ENCODE data around the gene HMG20A. TPM values are rescaled to one million over a fixed set of nuclear protein-coding genes. Genes with fewer than 3 reads are reported as not detected.
"Not testable (repeated sequence)": the region's sequence is repeated elsewhere in the genome, so short reads cannot be mapped to it uniquely, and the experiment has no call there.

The HMG20A gene
- total RNA-seq, 4 donors from 2014 or later, result 20.7 to 42.2 (median 31.2) TPM

DNA sequence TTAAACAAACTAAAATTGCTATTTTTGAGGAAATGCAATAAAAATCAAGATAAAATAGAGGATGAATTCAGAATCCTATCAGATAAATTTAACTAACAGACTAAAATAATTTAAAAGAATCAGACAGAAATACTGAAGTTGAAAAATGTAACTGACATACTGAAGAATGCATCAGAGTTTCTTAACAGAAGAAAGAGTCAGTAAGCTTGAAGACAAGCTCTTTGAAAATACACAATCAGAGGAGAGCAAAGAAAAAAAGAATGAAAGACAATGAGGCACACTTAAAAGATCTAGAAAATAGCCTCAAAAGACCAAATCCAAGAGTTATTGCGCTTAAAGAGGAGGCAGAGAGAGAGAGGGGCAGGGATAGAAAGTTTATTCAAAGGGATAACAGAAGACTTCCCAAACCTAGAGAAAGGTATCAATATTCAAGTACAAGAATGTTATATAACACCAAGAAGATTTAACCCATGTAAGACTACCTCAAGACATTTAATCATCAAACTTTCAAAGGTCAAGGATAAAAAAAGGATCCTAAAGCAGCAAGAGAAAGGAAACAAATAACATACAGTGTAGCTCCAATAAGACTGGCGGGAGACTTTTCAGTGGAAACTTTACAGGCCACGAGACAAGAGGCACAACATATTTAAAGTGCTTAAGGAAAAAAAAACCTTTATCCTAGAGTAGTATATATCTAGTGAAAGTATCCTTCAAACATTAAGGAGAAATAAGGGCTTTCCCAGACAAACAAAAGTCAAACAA, 25.5 kb upstream of the HMG20A start:
- 93% methylated on average over 3 of the region's 3 CpGs for WGBS
- Histone ChIP-seq H3K9me3 (peaks cover 0 to 37% (median 31%) of the 10 kb centered on the region in 4 donors), H3K27ac (replicated peaks in 1 of 4) (no peak overlapping the region), H3K4me1 (peaks cover 11 to 25% (median 18%) of the 10 kb centered on the region in 4 donors), H3K36me3 (no peaks in the 10 kb centered on the region), H3K27me3 (no peaks in the 10 kb centered on the region), H3K4me3 (no peak overlapping the region)
- TF ChIP-seq EP300 (IDR thresholded peaks at IDR 0.05), result no peak
- TF ChIP-seq, protein P1, sequence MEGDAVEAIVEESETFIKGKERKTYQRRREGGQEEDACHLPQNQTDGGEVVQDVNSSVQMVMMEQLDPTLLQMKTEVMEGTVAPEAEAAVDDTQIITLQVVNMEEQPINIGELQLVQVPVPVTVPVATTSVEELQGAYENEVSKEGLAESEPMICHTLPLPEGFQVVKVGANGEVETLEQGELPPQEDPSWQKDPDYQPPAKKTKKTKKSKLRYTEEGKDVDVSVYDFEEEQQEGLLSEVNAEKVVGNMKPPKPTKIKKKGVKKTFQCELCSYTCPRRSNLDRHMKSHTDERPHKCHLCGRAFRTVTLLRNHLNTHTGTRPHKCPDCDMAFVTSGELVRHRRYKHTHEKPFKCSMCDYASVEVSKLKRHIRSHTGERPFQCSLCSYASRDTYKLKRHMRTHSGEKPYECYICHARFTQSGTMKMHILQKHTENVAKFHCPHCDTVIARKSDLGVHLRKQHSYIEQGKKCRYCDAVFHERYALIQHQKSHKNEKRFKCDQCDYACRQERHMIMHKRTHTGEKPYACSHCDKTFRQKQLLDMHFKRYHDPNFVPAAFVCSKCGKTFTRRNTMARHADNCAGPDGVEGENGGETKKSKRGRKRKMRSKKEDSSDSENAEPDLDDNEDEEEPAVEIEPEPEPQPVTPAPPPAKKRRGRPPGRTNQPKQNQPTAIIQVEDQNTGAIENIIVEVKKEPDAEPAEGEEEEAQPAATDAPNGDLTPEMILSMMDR (IDR thresholded peaks at IDR 0.05), result no peak
- TF ChIP-seq POLR2A (IDR thresholded peaks at IDR 0.05; ENCODE audit: low read depth), result no peak
- TF ChIP-seq POLR2AphosphoS5 (IDR thresholded peaks at IDR 0.05), result no peak
- no peak for DNase-seq (ENCODE audit: extremely low spot score)
- intact Hi-C loops (cut with DNase I), result no loop called here

DNA sequence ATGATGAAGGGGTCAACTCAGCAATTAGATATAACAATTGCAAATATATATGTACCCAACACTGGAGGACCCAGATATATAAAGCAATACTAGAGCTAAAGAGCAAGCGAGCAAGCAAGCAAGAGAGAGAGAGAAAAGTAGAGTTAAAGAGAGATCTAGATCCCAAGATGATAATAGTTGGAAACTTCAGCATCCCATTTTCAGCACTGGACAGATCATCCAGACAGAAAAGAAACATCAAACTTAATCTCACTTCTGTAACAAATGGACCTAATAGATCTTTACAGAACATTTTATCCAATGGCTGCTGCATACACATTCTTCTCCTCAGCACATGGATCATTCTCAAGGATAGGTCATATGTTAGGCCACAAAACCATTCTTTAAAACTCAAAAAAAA, 24.0 kb upstream of the HMG20A start:
- TF ChIP-seq POLR2AphosphoS5 (IDR thresholded peaks at IDR 0.05) (no peak), POLR2A (IDR thresholded peaks at IDR 0.05; ENCODE audit: low read depth) (no peak), EP300 (IDR thresholded peaks at IDR 0.05) (no peak)
- TF ChIP-seq, protein P1 (IDR thresholded peaks at IDR 0.05), result no peak
- intact Hi-C loops (cut with DNase I), result no loop called here
- 97% methylated on average over 1 of the region's 1 CpG for WGBS
- Histone ChIP-seq H3K27me3 (no peaks in the 10 kb centered on the region), H3K4me1 (peaks cover 0 to 10% (median 4%) of the 10 kb centered on the region in 4 donors), H3K4me3 (no peak overlapping the region), H3K36me3 (no peaks in the 10 kb centered on the region), H3K27ac (replicated peaks in 1 of 4) (no peak overlapping the region), H3K9me3 (peaks cover 0 to 39% (median 32%) of the 10 kb centered on the region in 4 donors)
- no peak for DNase-seq (ENCODE audit: extremely low spot score)

DNA sequence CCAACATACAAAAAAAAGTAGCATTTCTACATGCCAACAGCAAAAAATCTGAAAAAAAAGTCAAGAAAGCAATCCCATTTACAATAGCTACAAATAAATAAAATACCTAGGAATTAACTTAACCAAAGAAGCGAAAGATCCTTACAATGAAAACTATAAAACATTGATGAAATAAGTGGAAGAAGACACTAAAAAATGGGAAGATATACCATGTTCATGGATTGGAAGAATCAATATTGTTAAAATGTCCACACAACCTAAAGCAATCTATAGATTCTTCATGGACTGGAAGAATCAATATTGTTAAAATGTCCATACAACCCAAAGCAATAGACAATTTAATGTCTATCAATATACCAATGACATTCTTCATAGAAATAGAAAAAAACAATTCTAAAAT, 21.8 kb upstream of the HMG20A start:
- Histone ChIP-seq H3K27ac (replicated peaks in 1 of 4) (no peak overlapping the region), H3K9me3 (peaks cover 0 to 39% (median 32%) of the 10 kb centered on the region in 4 donors), H3K27me3 (no peaks in the 10 kb centered on the region), H3K36me3 (no peaks in the 10 kb centered on the region), H3K4me3 (no peak overlapping the region), H3K4me1 (peaks cover 0 to 14% (median 9%) of the 10 kb centered on the region in 4 donors)
- WGBS, result 98% methylated on average over 1 of the region's 1 CpG
- TF ChIP-seq POLR2A (IDR thresholded peaks at IDR 0.05; ENCODE audit: low read depth), result no peak
- TF ChIP-seq EP300 (IDR thresholded peaks at IDR 0.05), result no peak
- TF ChIP-seq POLR2AphosphoS5 (IDR thresholded peaks at IDR 0.05), result no peak
- DNase-seq (ENCODE audit: extremely low spot score), result no peak
- intact Hi-C loops (cut with DNase I), result no loop called here

DNA sequence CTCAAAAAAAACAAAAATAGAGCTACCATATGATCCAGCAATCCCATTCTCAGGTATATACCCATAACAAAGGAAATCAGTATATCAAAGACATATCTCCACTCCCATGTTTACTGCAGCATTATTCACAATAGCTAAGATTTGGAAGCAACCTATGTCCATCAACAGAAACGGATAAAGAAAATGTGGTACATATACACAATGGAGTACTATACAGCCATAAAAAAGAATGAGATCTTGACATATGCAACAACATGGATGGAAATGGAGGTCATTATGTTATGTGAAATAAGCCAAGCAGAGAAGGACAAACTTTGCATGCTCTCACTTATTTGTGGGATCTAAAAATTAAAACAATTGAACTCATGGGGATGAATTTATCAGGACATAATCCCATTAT, 20.4 kb upstream of the HMG20A start:
- peaks cover 0 to 14% (median 9%) of the 10 kb centered on the region in 4 donors for H3K4me1 ChIP-seq
- intact Hi-C loops (cut with DNase I), result no loop called here
- no peak overlapping the region for H3K27ac ChIP-seq (replicated peaks in 1 of 4)
- H3K9me3 ChIP-seq, result peaks cover 0 to 35% (median 30%) of the 10 kb centered on the region in 4 donors
- H3K27me3 ChIP-seq, result no peaks in the 10 kb centered on the region
- no peak overlapping the region for H3K4me3 ChIP-seq
- no peaks in the 10 kb centered on the region for H3K36me3 ChIP-seq
- no peak for DNase-seq (ENCODE audit: extremely low spot score)
- 92% methylated on average over 1 of the region's 1 CpG for WGBS
- TF ChIP-seq POLR2AphosphoS5 (IDR thresholded peaks at IDR 0.05) (no peak), POLR2A (IDR thresholded peaks at IDR 0.05; ENCODE audit: low read depth) (no peak), EP300 (IDR thresholded peaks at IDR 0.05) (no peak)
- TF ChIP-seq, protein P1 (IDR thresholded peaks at IDR 0.05), result no peak

DNA sequence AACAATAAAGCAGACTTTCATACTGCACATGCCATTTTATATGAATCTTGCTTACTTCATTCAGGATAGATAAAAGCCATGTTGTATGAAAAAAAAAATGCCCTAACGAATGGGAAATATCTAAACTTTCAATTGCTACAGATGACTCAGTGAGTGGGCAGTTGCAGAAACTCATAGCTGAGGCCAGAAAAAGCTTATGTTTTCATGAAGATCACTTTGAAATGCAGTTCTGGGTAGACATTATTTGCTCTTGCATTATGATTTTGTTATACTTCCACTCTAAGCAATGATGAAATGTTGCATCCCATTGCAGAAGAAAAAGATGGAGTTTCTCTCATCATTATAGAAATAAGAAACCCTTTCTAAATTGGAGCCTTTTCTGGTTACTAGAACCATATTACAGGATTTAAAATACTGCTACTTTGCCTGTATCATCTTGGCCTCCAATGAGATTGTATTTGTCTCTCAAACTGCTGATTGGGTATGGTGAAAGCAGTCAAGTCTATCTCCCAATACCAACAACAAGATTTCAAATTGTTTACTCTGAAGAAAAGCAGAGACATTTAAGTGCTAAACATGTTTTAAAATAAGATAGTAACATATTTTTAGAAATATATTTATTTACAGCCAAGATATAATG, 17.8 kb upstream of the HMG20A start:
- Histone ChIP-seq H3K4me3 (no peak overlapping the region), H3K27ac (replicated peaks in 1 of 4) (no peak overlapping the region), H3K36me3 (no peaks in the 10 kb centered on the region), H3K9me3 (peaks cover 0 to 26% (median 22%) of the 10 kb centered on the region in 4 donors), H3K4me1 (peaks cover 5 to 14% (median 9%) of the 10 kb centered on the region in 4 donors), H3K27me3 (no peaks in the 10 kb centered on the region)
- intact Hi-C loops (cut with DNase I), result no loop called here
- TF ChIP-seq POLR2AphosphoS5 (IDR thresholded peaks at IDR 0.05), result no peak
- TF ChIP-seq, protein P1 (IDR thresholded peaks at IDR 0.05), result no peak
- no peak for TF ChIP-seq EP300 (IDR thresholded peaks at IDR 0.05)
- no peak for TF ChIP-seq POLR2A (IDR thresholded peaks at IDR 0.05; ENCODE audit: low read depth)
- WGBS, result 33% methylated on average over 1 of the region's 1 CpG
- DNase-seq (ENCODE audit: extremely low spot score), result no peak

DNA sequence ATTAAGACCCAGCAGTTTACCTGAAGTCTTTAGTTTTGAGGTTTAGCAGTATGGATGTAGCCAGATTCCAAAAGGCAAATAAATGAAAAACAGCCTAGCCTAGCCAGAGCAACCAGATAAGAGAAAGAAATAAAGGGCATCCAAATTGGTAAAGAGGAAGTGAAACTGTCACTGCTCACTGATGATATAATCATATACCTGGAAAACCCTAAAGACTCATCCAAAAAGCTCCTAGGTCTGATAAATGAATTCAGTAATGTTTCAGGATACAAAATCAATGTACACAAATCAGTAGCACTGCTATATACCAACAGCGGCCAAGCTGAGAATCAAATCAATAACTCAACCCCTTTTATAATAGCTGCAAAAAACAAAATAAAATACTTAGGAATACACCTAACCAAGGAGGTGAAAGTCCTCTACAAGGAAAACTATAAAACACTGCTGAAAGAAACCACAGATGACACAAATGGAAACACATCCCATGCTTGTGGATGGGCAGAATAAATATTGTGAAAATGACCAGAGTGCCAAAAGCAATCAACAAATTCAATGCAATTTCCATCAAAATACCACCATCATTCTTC, 14.4 kb upstream of the HMG20A start:
- H3K4me3 ChIP-seq; H3K27me3 ChIP-seq; H3K36me3 ChIP-seq; intact Hi-C loops (cut with DNase I); H3K27ac ChIP-seq (replicated peaks in 1 of 4); H3K9me3 ChIP-seq; DNase-seq (ENCODE audit: extremely low spot score): not testable (repeated sequence)
- 100% methylated on average over 1 of the region's 1 CpG for WGBS
- peaks cover 13 to 21% (median 17%) of the 10 kb centered on the region in 4 donors for H3K4me1 ChIP-seq
